GM12801 (cell line): ENCODE measurements around the gene RAB11FIP2.

Experiments used
- CTCF ChIP-seq: IDR thresholded peaks from one replicate; pipeline ENCODE4 v1.5.1; 2011; ENCODE audit warnings: control low read depth; ENCODE audit not compliant: insufficient read length; ENCODE audit errors: extremely low read depth

Gene RAB11FIP2

GRCh38 chr10:118046395-118047156 lies at the start of gene RAB11FIP2:
RAB11FIP2 (minus strand) TSS chr10:118046941; CDS start chr10:118046163, 778 bp downstream.
- TF ChIP-seq CTCF: no peak

GRCh38 chr10:118096022-118096421 lies 49.3 kb upstream of the RAB11FIP2 start:
- TF ChIP-seq CTCF: no peak

GRCh38 chr10:118092209-118092608 lies 45.5 kb upstream of the RAB11FIP2 start:
- no peak for TF ChIP-seq CTCF

- TF ChIP-seq CTCF: no peak
Measured at GRCh38 chr10:118080817-118081216, 34.1 kb upstream of the RAB11FIP2 start.

- TF ChIP-seq CTCF: no peak
Measured at GRCh38 chr10:118076705-118077104, 30.0 kb upstream of the RAB11FIP2 start.

GRCh38 chr10:118072840-118073239 lies 26.1 kb upstream of the RAB11FIP2 start:
- no peak for TF ChIP-seq CTCF

GRCh38 chr10:118062798-118063238 lies 16.1 kb upstream of the RAB11FIP2 start:
- no peak for TF ChIP-seq CTCF

GRCh38 chr10:118058371-118058770 lies 11.6 kb upstream of the RAB11FIP2 start:
- no peak for TF ChIP-seq CTCF
